GM18873 (cell line): ENCODE results near the gene PARP14.
"Not testable (repeated sequence)": the region's sequence is repeated elsewhere in the genome, so short reads cannot be mapped to it uniquely, and the experiment has no call there.

ENCODE experiments used
- ATAC-seq: cut with Tn5 transposase; IDR thresholded peaks from one replicate; pipeline ENCODE4 v1.9.1; 2021; ENCODE audit warnings: mild to moderate bottlenecking, moderate library complexity, moderate number of reproducible peaks; ENCODE audit not compliant: unreplicated experiment, low FRiP score

Gene PARP14

GRCh38 chr3:122678506-122678905 is 2.1 kb upstream of the PARP14 start:
- ATAC-seq = no peak

DNA sequence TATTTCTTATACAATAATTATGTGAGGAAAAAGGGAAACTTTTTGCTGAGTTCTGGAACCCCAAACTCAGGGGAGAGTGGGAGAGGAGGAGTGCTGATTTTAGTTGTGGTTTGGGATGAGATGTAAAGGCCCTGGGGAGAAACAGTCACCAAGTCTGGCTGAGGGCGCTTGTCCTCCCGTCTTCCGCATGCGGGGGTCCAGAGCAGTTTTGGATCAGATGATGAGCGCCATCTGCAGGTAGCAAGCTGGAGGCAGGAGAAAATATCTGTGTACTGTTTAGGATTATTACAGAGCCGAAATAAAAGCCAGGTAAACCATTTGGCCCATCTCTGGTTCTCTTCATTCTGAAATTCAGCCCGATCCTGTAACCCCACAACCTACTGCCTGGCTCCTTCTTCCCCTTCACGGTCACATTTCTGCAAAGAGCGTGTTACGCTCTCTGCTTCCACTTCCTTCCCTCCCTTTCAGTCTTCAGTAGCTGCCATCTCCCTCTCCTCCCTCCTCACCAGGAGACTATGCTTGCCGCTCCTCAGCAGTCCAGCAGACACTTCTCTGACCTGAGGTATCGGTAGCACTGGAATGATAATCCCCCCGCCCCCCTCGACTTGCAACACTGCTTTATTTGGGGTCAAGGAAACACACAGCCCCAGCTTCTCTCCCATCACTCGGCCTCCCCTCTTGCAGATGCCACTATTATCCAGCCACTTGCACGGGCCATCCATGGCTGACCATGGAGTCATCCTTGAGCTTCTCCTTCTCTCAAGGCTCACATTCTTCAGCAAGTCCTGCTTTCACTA is 1.4 kb upstream of the PARP14 start:
- peak; percentile 38 for ATAC-seq

GRCh38 chr3:122679882-122680474 is 661 bp upstream of the PARP14 start:
- no peak for ATAC-seq

- no peak for ATAC-seq
Observed at GRCh38 chr3:122681284-122681973, 790 bp downstream of the PARP14 start.

GRCh38 chr3:122681974-122682409 is 1.4 kb downstream of the PARP14 start:
- ATAC-seq = no peak

GRCh38 chr3:122682778-122683411 is 2.3 kb downstream of the PARP14 start:
- not testable (repeated sequence) for ATAC-seq

DNA sequence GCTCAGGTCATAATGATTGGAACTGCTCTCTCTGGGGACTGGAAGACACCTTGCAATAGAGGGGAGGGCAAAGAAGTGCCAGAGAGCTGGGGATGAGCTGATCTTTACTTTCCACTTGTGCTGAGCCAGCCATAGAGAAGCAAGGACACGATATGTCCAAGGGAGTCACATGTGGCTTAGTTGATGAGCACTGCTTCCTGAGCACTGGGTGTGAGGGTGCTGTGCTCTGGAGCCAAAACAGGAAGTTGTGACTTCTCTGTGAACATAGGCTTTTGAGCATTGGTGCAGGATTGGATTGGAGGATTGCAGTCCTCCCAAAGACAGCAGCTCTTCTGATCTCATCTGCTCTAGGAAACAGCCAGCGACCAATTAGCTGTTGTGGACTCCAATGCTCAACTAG is 6.7 kb downstream of the PARP14 start:
- ATAC-seq = no peak

- no peak for ATAC-seq
Observed at GRCh38 chr3:122688996-122689395, 8.4 kb downstream of the PARP14 start.

GRCh38 chr3:122689587-122689986 is 8.9 kb downstream of the PARP14 start:
- no peak for ATAC-seq

- no peak for ATAC-seq
Observed at GRCh38 chr3:122690096-122690495, 9.5 kb downstream of the PARP14 start.

GRCh38 chr3:122691195-122691594 is 10.6 kb downstream of the PARP14 start:
- peak; percentile 83 for ATAC-seq

GRCh38 chr3:122692674-122693073 is 12.0 kb downstream of the PARP14 start:
- ATAC-seq = no peak

GRCh38 chr3:122694966-122695365 is 14.3 kb downstream of the PARP14 start:
- ATAC-seq = no peak

- no peak for ATAC-seq
Observed at GRCh38 chr3:122695927-122696561, 15.4 kb downstream of the PARP14 start.

- peak; percentile 79 for ATAC-seq
Observed at GRCh38 chr3:122697952-122698620, 17.4 kb downstream of the PARP14 start.

DNA sequence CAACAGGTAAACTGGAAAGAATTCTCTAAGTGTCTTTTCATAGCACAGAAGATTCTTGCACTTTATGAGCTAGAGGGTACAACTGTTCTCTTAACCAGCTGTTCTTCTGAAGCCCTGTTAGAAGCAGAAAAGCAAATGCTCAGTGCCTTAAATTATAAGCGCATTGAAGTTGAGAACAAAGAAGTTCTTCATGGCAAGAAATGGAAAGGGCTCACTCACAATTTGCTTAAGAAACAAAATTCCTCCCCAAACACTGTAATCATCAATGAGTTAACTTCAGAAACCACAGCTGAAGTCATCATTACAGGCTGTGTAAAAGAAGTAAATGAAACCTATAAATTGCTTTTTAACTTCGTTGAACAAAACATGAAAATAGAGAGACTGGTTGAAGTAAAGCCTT is 19.6 kb downstream of the PARP14 start:
- no peak for ATAC-seq

DNA sequence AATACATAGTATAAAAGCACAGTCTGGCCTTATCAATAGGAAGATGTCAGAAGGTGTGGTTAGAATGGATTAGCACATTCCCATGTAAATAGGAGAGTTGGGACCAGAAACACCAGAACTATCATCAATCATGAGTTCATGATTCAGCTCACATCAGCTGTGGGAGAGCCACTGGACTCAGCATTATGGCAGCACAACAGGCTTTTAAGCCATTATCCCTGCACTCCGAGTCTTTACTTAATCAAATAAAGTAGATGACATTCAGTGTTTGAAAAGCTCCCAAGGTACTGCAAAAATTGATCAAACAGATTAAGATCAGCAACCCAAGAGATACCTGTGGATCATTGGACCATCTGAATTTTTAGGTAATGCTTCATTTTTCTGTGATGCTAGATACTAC is 24.7 kb downstream of the PARP14 start:
- ATAC-seq = no peak

DNA sequence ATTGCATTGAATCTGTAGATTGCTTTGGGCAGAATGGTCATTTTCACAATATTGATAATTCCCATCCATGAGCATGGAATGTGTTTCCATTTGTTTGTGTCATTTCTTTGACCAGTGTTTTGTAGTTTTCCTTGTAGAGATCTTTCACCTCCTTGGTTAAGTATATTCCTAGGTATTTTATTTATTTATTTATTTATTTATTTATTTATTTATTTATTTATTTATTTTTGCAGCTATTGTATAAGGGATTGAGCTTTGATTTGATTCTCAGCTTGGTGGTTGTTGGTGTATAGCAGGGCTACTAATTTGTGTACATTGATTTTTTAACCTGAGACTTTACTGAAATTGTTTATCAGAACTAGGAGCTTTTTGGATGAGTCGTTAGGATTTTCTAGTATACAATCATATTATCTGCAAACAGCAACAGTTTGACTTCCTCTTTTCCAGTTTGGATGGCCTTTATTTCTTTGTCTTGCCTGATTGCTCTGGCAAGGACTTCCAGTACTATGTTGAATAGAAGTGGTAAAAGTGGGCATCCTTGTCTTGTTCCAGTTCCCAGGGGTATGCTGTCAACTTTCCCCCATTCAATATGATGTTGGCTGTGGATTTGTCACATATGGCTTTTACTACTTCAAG is 30.1 kb downstream of the PARP14 start:
- not testable (repeated sequence) for ATAC-seq

DNA sequence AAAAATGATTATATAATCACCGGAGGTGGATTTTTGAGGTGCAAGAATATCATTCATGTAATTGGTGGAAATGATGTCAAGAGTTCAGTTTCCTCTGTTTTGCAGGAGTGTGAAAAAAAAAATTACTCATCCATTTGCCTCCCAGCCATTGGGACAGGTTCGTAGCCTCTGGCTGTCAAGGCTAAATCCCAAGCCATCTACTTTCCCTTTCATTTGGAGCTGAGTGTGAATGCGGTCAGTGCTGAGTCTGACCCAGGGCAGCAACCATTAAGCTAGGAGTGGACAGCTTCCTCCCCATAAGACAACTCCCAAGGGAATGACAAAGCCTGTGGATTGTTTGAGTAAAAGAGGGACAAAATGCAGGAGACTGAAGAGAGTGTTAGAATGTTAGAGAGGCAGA is 33.6 kb downstream of the PARP14 start:
- ATAC-seq = no peak

- ATAC-seq = no peak
Observed at GRCh38 chr3:122716667-122717066, 36.0 kb downstream of the PARP14 start.
